ENCODE data around the gene LCMT1.

The LCMT1 gene

GRCh38 chr16:25212636-25213035 lies 101.1 kb downstream of the LCMT1 start:
- no peak for DNase-seq

- DNase-seq: no peak
Observed at GRCh38 chr16:25213709-25214397, 102.3 kb downstream of the LCMT1 start.

- DNase-seq: no peak
Observed at GRCh38 chr16:25217112-25217511, 105.6 kb downstream of the LCMT1 start.

- DNase-seq: no peak
Observed at GRCh38 chr16:25217921-25218320, 106.4 kb downstream of the LCMT1 start.

- DNase-seq: no peak
Observed at GRCh38 chr16:25219070-25219737, 107.7 kb downstream of the LCMT1 start.

GRCh38 chr16:25222959-25223358 lies 111.4 kb downstream of the LCMT1 start:
- DNase-seq: no peak

GRCh38 chr16:25223964-25224363 lies 112.4 kb downstream of the LCMT1 start:
- DNase-seq: no peak

GRCh38 chr16:25224731-25225319 lies 113.3 kb downstream of the LCMT1 start:
- no peak for DNase-seq
